Spleen (tissue), 11 donors: ENCODE data around the gene NUP210. TPM values are rescaled to one million over a fixed set of nuclear protein-coding genes. Genes with fewer than 3 reads are reported as not detected.

ENCODE experiments used
- DNase-seq: peaks from one replicate; pipeline ENCODE4 v3.0.0-alpha.2; 2020
- H3K27ac ChIP-seq, 8 donors: fragments of 200-600 bp; sonication (generic) in 7 of 8; 1 replicate in 4 of 8; 2 replicates in 4 of 8; pipeline versions ENCODE4 v1.5.0 to v1.8.0; 2016 to 2021; ENCODE audit warnings: inconsistent platforms in 4 of 8, mild to moderate bottlenecking in 4 of 8, moderate library complexity in 1 of 8
- H3K27me3 ChIP-seq, 7 donors: fragments of 200-600 bp; sonication (generic) in 6 of 7; replicated peaks in 1 of 7; 1 replicate in 4 of 7; 2 replicates in 3 of 7; pipeline versions ENCODE4 v1.5.0 to v1.8.0; 2016 to 2021; ENCODE audit warnings: inconsistent platforms in 3 of 7, mild to moderate bottlenecking in 1 of 7
- H3K36me3 ChIP-seq, 6 donors: fragments of 200-600 bp; sonication (generic) in 5 of 6; 1 replicate in 4 of 6; 2 replicates in 2 of 6; pipeline versions ENCODE4 v1.5.0 to v1.8.0; 2016 to 2021; ENCODE audit warnings: inconsistent platforms in 2 of 6
- H3K4me1 ChIP-seq, 6 donors: fragments of 200-600 bp; sonication (generic) in 5 of 6; 1 replicate in 3 of 6; 2 replicates in 3 of 6; pipeline versions ENCODE4 v1.5.0 to v1.8.0; 2016 to 2021; ENCODE audit warnings: inconsistent platforms in 3 of 6
- H3K4me3 ChIP-seq, 8 donors: fragments of 200-600 bp; sonication (generic) in 7 of 8; 1 replicate in 4 of 8; 2 replicates in 4 of 8; pipeline versions ENCODE4 v1.5.0 to v1.8.0; 2016 to 2021; ENCODE audit warnings: inconsistent platforms in 4 of 8, mild to moderate bottlenecking in 4 of 8, moderate library complexity in 2 of 8
- H3K9me3 ChIP-seq, 8 donors: fragments of 200-600 bp; sonication (generic) in 7 of 8; 1 replicate in 4 of 8; 2 replicates in 4 of 8; pipeline versions ENCODE4 v1.5.0 to v1.8.0; 2016 to 2021; ENCODE audit warnings: inconsistent platforms in 4 of 8
- CTCF ChIP-seq, 11 experiments: fragments of 200-600 bp in 7 of 11; fragments of 450-650 bp in 4 of 11; sonication (generic) in 4 of 11; IDR thresholded peaks in 8 of 11; conservative IDR thresholded peaks in 3 of 11; 1 replicate in 7 of 11; 2 replicates in 4 of 11; pipeline versions ENCODE4 v1.4.0 to v1.8.0; 2016 to 2021; ENCODE audit warnings: antibody characterized with exemption in 11 of 11, inconsistent platforms in 4 of 11, mild to moderate bottlenecking in 1 of 11
- POLR2A ChIP-seq, 3 donors: fragments of 450-650 bp; IDR thresholded peaks; one replicate each; pipeline ENCODE4 v1.5.1; 2017; ENCODE audit warnings: antibody characterized with exemption in 3 of 3, mild to moderate bottlenecking in 1 of 3
- POLR2AphosphoS5 ChIP-seq, 3 donors: sonication (generic); formaldehyde crosslinking; IDR thresholded peaks; one replicate each; pipeline ENCODE4 v1.5.1; 2017; ENCODE audit warnings: antibody characterized with exemption in 3 of 3
- WGBS, 5 donors: extraction: QIAGEN DNeasy Blood & Tissue Kit in 3 of 5; methylation state at CpG; one replicate each; pipeline versions ENCODE4 v1.1.5 to v1.1.7; 2013 to 2018; 5-methylcytosine and 5-hydroxymethylcytosine counted together
- intact Hi-C: fragments of 100-400 bp; cut with DNase I; formaldehyde crosslinking; loops from one replicate; pipeline ENCODE4 v1.15.0; 2023; ENCODE audit warnings: low total_unique reads
- polyA plus RNA-seq, 3 donors: library from polyadenylated mRNA; stranded (reverse); fragments of 200-250 nt; gene quantifications; one replicate each; pipeline ENCODE4 v1.2.1, GENCODE V29; 2013
- total RNA-seq, 7 donors: library from RNA; depleted of rRNA in 3 of 7; stranded (reverse); fragments of >200 nt in 3 of 7; fragmentation: NEBNext Ultra II Directional in 4 of 7; extraction: Animal tissue kit (Norgen Biotek cat#: 25700) in 4 of 7; gene quantifications; one replicate each; pipeline versions ENCODE4 v1.1.0 to v1.2.1, GENCODE V29; 2016 to 2021
- donor health status: healthy with polysubstance abuse.
- donor health status: DM: no; HTN: no; CAD: no; lungs with moderate emphysema.
- donor health status: DM: no; HTN: no; CAD: no.
- donor health status: Bipolar disorder and iron deficiency.
- donor health status: healthy.
- donor health status: DM: no; HTN: no; CAD: no.
- donor health status: DM: yes; HTN: yes; CAD: no.

Gene NUP210
- total and polyA plus RNA-seq, 10 donors: 20.1 to 76.8 (median 58.2) TPM

- H3K4me1 ChIP-seq: no peaks in the 10 kb centered on the region
- TF ChIP-seq CTCF (IDR thresholded peaks at IDR 0.05 in 8 of 11, conservative IDR thresholded peaks at IDR 0.05 in 3 of 11): no peak
- H3K9me3 ChIP-seq: no peaks in the 10 kb centered on the region
- no peaks in the 10 kb centered on the region for H3K27me3 ChIP-seq
- no peak overlapping the region for H3K27ac ChIP-seq
- 90 to 97% (median 95%) methylated on average over 4 of the region's 4 CpGs for WGBS, 5 donors
- intact Hi-C loops: no loop called here
- no peak for DNase-seq
- no peak overlapping the region for H3K4me3 ChIP-seq
- H3K36me3 ChIP-seq: peaks cover 0 to 100% (median 90%) of the 10 kb centered on the region in 6 donors
Measured at GRCh38 chr3:13372126-13372525, 48.0 kb downstream of the NUP210 start.

GRCh38 chr3:13371100-13372075, 48.7 kb downstream of the NUP210 start:
- intact Hi-C loops: no loop called here
- no peak for DNase-seq
- Histone ChIP-seq H3K27me3 (no peaks in the 10 kb centered on the region), H3K36me3 (peaks cover 0 to 100% (median 84%) of the 10 kb centered on the region in 6 donors), H3K4me3 (no peak overlapping the region), H3K9me3 (no peaks in the 10 kb centered on the region), H3K4me1 (no peaks in the 10 kb centered on the region), H3K27ac (no peak overlapping the region)
- no peak for TF ChIP-seq CTCF (IDR thresholded peaks at IDR 0.05 in 8 of 11, conservative IDR thresholded peaks at IDR 0.05 in 3 of 11)
- TF ChIP-seq POLR2AphosphoS5 (IDR thresholded peaks at IDR 0.05): peak in 1 of 3 donors; percentile 40
- TF ChIP-seq POLR2A (IDR thresholded peaks at IDR 0.05): no peak
- 92 to 97% (median 94%) methylated on average over 15 to 17 of the region's 17 CpGs for WGBS, 5 donors

GRCh38 chr3:13370609-13371008, 49.5 kb downstream of the NUP210 start:
- intact Hi-C loops: no loop called here
- DNase-seq: no peak
- Histone ChIP-seq H3K27me3 (no peaks in the 10 kb centered on the region), H3K36me3 (peaks cover 0 to 100% (median 79%) of the 10 kb centered on the region in 6 donors), H3K4me3 (no peak overlapping the region), H3K9me3 (no peaks in the 10 kb centered on the region), H3K4me1 (no peaks in the 10 kb centered on the region), H3K27ac (no peak overlapping the region)
- TF ChIP-seq POLR2AphosphoS5 (IDR thresholded peaks at IDR 0.05) (no peak), POLR2A (IDR thresholded peaks at IDR 0.05) (no peak), CTCF (IDR thresholded peaks at IDR 0.05 in 8 of 11, conservative IDR thresholded peaks at IDR 0.05 in 3 of 11) (no peak)
- 90 to 97% (median 93%) methylated on average over 10 of the region's 10 CpGs for WGBS, 5 donors

- no peak for DNase-seq
- no peaks in the 10 kb centered on the region for H3K9me3 ChIP-seq
- intact Hi-C loops: no loop called here
- TF ChIP-seq POLR2AphosphoS5 (IDR thresholded peaks at IDR 0.05) (no peak), CTCF (IDR thresholded peaks at IDR 0.05 in 8 of 11, conservative IDR thresholded peaks at IDR 0.05 in 3 of 11) (no peak), POLR2A (IDR thresholded peaks at IDR 0.05) (no peak)
- 77 to 91% (median 84%) methylated on average over 3 of the region's 3 CpGs for WGBS, 5 donors
- no peak overlapping the region for H3K27ac ChIP-seq
- peaks cover 0 to 100% (median 80%) of the 10 kb centered on the region in 6 donors for H3K36me3 ChIP-seq
- no peaks in the 10 kb centered on the region for H3K4me1 ChIP-seq
- no peaks in the 10 kb centered on the region for H3K27me3 ChIP-seq
- no peak overlapping the region for H3K4me3 ChIP-seq
Measured at GRCh38 chr3:13370055-13370454, 50.1 kb downstream of the NUP210 start.
